Stromal cell of bone marrow (primary cell): ENCODE data around the gene ATP5IF1.

Source experiments
- DNase-seq: peaks from one replicate; pipeline ENCODE4 v3.0.0-alpha.2; 2012; ENCODE audit warnings: low read depth

The ATP5IF1 gene

GRCh38 chr1:28235755-28236655 is at the start of gene ATP5IF1:
Gene ATP5IF1, plus strand, starts transcription at chr1:28236124. Its CDS starts 60 bp downstream, at chr1:28236184.
- peak; percentile 98 for DNase-seq

DNA sequence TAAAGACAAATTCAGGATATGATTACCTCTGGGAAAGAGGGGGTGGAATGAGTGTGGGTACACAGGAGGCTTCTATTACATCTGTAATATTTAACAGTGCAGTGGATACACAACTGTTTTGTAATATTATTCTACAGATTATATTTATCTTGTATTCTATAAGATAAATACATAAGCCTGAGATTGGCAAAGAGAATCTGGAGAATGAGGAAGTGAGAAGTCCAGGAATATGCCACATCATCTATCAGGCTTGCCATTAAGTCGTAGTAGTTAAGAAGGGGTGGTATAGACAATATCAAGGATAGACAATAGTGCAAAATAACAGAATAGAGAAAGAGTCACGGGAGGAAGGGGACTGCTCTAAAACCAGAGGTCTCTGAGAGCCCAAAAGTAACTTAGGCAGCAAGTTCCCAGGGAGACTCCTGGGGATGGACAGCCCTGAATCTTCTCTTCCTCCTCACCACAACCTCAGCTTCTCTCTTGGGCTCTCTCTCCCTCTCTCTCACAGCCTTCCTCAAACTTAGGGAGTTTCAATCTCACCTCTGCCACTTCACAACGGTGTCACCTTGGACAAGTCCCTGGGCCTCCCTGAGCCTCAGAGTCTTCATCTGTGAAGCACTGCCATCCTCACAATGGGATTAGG is 45.5 kb upstream of the ATP5IF1 start:
- no peak for DNase-seq

- no peak for DNase-seq
Measured at GRCh38 chr1:28190996-28191645, 44.8 kb upstream of the ATP5IF1 start.

DNA sequence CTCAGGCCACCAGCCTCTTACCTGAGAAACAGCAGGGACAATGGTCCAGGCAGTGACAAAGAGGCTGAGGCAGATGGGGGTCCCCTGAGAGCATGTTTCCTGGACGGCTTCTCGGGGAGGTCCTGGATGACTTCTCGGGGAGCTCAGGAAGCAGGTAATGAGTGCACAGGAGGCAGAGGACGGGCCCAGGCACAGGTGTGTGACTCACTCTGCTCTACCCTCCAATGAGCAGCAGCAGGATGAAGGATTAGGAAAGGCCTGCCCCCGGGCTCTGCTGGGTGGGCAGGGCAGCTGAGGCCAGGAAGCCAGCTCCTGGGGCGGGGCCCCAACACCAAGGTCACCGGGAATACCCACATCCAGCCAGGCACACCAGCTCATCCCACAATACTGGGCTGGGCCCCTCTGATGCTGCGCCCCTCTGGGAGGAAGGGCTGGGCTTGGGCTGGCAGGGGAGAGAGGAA is 42.2 kb upstream of the ATP5IF1 start:
- DNase-seq, result no peak

DNA sequence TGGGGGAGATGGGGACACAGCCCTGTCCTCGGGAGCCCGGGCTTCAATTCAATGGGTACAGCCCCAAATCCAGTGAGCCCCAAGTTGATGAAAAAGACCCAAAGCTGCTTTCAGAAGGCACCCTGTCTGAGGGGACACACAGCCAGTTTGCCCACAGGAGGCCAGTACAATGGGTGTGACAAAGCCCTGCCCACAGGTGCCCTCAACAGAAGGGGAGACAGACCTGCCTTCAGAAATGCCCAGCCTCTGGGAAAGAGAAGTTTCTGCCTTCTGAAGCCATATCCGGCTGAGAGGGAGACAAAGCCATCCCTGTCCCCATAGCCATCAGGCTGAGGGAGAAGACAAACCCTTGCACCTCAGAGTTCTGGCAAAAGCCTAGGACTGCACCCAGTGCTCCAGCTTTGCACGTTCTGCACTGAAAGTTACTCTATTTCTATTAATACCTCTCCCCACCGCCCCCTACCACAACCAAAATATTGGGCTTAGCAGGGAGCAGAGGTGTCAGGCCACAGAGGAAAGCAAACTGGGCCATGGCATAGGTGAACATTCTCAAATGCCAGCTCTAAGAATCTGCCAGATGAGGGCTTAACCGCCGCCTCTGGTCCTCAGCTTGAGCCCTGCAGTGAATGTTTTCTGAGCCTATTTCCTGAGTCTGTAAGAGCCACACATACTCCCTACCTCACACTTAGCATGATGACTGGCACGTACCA is 41.4 kb upstream of the ATP5IF1 start:
- no peak for DNase-seq

GRCh38 chr1:28195780-28196179 is 40.1 kb upstream of the ATP5IF1 start:
- no peak for DNase-seq

GRCh38 chr1:28196330-28196729 is 39.6 kb upstream of the ATP5IF1 start:
- no peak for DNase-seq

GRCh38 chr1:28197682-28198415 is 38.1 kb upstream of the ATP5IF1 start:
- no peak for DNase-seq

- no peak for DNase-seq
Measured at GRCh38 chr1:28199328-28200233, 36.3 kb upstream of the ATP5IF1 start.

GRCh38 chr1:28200234-28200873 is 35.6 kb upstream of the ATP5IF1 start:
- no peak for DNase-seq

DNA sequence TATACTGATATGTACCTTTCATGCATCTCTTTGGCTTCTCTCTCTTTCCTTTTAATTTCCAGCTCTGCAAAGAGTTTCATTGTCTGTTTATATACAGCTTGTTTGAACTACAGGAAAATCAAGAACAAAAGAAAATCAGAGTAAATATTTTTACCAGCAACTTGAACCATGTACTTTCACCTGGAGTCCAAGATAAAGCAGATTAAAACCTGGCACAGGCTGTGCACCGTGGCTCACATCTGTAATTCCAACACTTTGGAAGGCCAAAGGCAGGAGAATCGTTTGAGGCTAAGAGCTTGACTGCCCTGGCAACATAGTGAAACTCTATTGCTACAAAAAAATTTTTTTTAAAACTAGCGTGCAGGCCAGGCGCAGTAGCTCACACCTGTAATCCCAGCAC is 30.7 kb upstream of the ATP5IF1 start:
- no peak for DNase-seq

DNA sequence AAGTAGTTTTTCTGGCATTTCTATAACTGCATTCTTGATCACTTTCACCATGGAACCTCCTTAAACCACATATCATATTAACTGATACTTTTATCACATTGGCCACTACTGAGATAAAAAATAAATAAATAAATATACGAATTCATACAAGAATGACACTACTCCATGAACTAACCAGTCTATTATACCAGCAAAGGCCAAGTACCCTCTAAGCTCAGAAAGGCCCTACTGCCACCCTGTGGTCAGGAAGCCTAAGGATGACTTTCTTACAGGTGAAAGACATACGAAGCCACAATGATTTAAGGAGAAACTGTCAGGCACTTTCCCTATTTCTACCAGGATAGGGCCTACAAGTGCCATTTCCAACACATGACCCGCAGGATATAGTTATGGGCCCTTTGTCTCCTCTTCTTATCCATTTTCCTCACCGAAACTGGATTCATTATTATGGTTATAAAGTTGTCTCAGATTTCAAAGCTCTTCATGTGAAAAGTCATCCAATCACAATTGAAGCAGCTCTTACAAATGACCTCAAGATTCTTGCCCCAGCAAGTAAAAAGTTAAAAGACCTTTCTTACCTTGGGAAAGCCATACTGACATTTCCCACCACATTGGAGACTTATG is 27.0 kb upstream of the ATP5IF1 start:
- DNase-seq, result peak; percentile 47

DNA sequence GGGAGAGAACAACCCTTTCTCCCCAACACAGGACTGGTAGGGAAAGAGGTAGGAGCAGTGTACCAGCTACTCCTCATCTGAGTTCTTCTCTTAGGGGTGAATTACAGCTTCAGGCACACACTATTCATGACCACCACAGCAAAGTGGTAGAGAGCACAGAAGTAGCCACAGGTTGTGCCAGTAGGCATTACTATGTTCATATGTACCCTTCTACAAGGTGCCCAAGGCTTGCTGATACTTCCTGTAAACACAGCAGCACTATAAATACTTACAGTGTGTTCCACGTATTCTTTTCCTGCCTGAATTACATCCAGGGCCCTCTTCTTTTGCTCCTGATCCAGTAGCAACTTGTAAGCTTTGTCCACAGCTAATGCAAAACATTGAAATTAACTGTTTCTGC is 26.2 kb upstream of the ATP5IF1 start:
- DNase-seq, result no peak

- no peak for DNase-seq
Measured at GRCh38 chr1:28213315-28213714, 22.6 kb upstream of the ATP5IF1 start.

DNA sequence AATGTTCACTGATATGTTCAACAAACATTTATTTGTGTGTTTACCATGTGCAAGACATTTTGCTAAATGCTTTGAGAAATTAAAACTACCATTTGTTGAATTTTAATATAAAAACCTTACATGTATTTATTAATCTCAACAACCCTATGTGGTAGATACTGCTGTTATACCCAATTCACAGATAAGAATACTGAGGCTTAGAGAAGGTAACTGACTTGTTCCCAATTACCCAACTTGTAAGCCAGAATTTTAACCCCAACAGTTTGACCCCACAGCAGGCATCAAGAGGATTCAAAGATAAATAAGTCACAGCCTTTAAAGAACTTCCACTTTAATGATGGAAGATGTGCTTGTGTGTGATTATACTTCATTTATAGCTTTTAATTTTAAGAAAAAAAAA is 6.8 kb upstream of the ATP5IF1 start:
- DNase-seq, result no peak

DNA sequence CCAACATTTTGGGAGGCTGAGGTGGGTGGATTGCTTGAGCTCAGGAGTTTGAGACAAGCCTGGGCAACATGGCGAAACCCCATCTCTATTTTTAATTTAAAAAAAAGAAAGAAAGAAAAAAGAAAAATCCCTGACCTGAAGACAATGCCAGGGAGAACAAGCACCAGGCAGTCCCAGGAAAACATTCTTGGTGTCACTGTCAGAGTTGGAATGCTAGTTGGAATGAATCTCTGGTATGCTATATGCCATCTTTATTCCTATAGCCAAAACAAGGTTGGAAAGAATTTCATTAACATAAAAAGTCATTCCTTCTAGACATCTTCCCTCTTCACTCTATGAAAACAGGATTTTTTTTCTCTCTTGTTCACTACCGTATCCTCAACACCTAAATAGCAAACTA is 5.9 kb upstream of the ATP5IF1 start:
- DNase-seq, result no peak

DNA sequence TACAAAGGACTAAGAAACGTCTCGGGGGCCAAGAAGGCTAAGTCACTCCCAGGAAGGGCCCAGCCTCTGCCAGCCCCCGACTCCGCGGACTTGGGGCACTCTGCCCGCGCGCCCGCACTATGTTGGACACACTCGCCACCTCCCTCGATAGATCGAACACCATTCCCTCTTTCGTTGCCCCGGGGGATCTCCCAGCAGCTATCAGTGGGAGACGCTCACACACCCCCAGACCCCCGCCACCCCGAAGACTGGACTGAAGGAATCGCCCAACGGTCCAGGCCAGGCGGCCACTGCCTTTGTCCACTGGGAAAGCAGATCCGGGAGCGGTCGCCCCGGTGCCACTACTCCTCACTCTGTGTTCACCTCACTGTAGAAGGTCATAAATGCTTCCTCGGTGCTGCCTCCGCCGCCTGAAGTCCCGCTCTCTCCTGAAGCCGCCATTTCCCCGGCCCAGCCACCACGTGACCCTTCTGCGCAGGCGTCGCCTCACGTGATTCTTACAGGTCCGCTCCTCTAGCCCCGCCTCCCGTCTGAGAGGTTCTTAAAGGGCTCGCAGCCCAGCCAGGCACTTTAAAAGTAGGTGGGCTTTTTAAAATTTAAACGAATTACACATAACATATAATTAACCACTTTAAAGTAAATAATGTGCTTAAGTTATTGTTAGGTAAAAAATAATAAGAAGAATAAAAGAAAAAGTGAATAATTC is 3.2 kb upstream of the ATP5IF1 start, which contains the start of gene DNAJC8:
Gene DNAJC8, minus strand, starts transcription at position 472 of the 706 bp plus-strand sequence. Its CDS starts 31 bp downstream, at position 441.
- peak; percentile 86 for DNase-seq

DNA sequence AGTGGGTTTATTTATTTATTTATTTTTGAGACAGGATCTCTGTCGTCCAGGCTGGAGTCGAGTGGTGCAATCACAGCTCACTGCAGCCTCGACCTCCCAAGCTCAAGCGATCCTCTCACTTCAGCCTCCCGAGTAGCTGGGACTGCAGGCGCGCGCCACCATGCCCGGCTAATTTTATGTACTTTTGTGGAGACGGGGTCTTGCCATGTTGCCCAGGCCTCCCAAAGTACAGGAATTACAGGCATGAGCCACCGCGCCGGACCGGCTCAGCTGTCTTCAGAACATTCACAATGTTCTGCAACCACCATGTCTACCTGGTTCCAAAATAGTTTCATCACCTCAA is 2.7 kb upstream of the ATP5IF1 start:
- no peak for DNase-seq
